GM12878 (cell line): ENCODE measurements around the gene ITPKA. TPM values are rescaled to one million over a fixed set of nuclear protein-coding genes. Genes with fewer than 3 reads are reported as not detected.

Source experiments
- ATAC-seq: fragments of 200-7000 bp; cut with Tn5 transposase; 3 replicates; pipeline ENCODE4 v1.9.1; 2020; ENCODE audit warnings: mild to moderate bottlenecking, moderate library complexity
- BruUV-seq: library from RNA; stranded (reverse); fragments of 400-500 nt; replicated peaks from 2 replicates; lab custom pipeline; 2021; lab: Mats Ljungman, UMichigan
- CTCF ChIA-PET: fragments of 300-600 bp; sonication (Branson Sonifier 250); formaldehyde crosslinking; extraction: SDS; loops from one replicate; lab custom pipeline; 2021; ENCODE audit warnings: inconsistent platforms; lab: Yijun Ruan, JAX
- POLR2A ChIA-PET: fragments of 350-600 bp; formaldehyde crosslinking; extraction: SDS; loops from one replicate; lab custom pipeline; 2021; ENCODE audit warnings: inconsistent platforms; lab: Charles Lee
- RAD21 ChIA-PET: fragments of 300-600 bp; sonication (Branson Sonifier 250); formaldehyde crosslinking; loops from one replicate; lab custom pipeline; 2023; ENCODE audit warnings: antibody characterized with exemption; ENCODE audit not compliant: unreplicated experiment; lab: Charles Lee
- SMC1A ChIA-PET: fragments of 300-600 bp; sonication (Branson Sonifier 250); formaldehyde crosslinking; loops from one replicate; lab custom pipeline; 2023; ENCODE audit not compliant: unreplicated experiment, uncharacterized antibody; lab: Charles Lee
- DNase-seq: peaks from one replicate; pipeline ENCODE4 v3.0.0-alpha.2; 2011; ENCODE audit warnings: low read depth, low spot score
- FAIRE-seq: peaks from 3 replicates; lab custom pipeline; 2011; peaks lifted over from hg19 to GRCh38; lab: Jason Lieb, UNC
- H2AFZ ChIP-seq: 2 replicates; pipeline ENCODE4 v1.6.0; 2011; ENCODE audit warnings: low read depth, low read length, control low read depth; ENCODE audit not compliant: control insufficient read depth
- H3K27ac ChIP-seq: 2 replicates; pipeline ENCODE4 v1.5.1; 2011; ENCODE audit warnings: control low read depth; ENCODE audit not compliant: control insufficient read depth, insufficient read depth
- H3K27me3 ChIP-seq, 2 experiments: replicated peaks in 1 of 2; 2 replicates each; pipeline versions ENCODE4 v1.6.0 to v1.6.1; 2011; ENCODE audit warnings: low read length in 1 of 2; ENCODE audit not compliant: control insufficient read depth in 2 of 2, insufficient read depth in 2 of 2
- H3K36me3 ChIP-seq, 2 experiments: 2 replicates each; pipeline ENCODE4 v1.5.1; 2011; ENCODE audit warnings: low read length in 1 of 2; ENCODE audit not compliant: control insufficient read depth in 2 of 2, insufficient read depth in 2 of 2
- H3K4me1 ChIP-seq: 2 replicates; pipeline ENCODE4 v1.6.1; 2011; ENCODE audit warnings: mild to moderate bottlenecking, low read length, moderate library complexity, mixed read lengths; ENCODE audit not compliant: control insufficient read depth, insufficient read depth
- H3K4me2 ChIP-seq: 2 replicates; pipeline ENCODE4 v1.6.0; 2011; ENCODE audit warnings: control low read depth; ENCODE audit not compliant: control insufficient read depth, insufficient read depth
- H3K4me3 ChIP-seq: fragments of 200-600 bp; sonication (generic); 2 replicates; pipeline ENCODE4 v1.5.1; 2016
- H3K79me2 ChIP-seq: 2 replicates; pipeline ENCODE4 v1.6.0; 2011; ENCODE audit warnings: low read length; ENCODE audit not compliant: control insufficient read depth, insufficient read depth
- H3K9ac ChIP-seq: 2 replicates; pipeline ENCODE4 v1.8.0; 2011; ENCODE audit warnings: low read length, control low read depth, mixed read lengths; ENCODE audit not compliant: control insufficient read depth, insufficient read depth
- H3K9me3 ChIP-seq: replicated peaks from 3 replicates; pipeline ENCODE4 v1.5.1; 2011; ENCODE audit warnings: mild to moderate bottlenecking, low read length; ENCODE audit not compliant: control insufficient read depth, insufficient read depth
- H4K20me1 ChIP-seq: 2 replicates; pipeline ENCODE4 v1.6.0; 2011; ENCODE audit not compliant: control insufficient read depth, insufficient read depth
- CHD2 ChIP-seq: IDR thresholded peaks from 2 replicates; pipeline ENCODE4 v1.6.1; 2011; ENCODE audit warnings: low read depth, low read length, improper control_type of control experiment, borderline replicate concordance
- E4F1 ChIP-seq: fragments of 450-650 bp; IDR thresholded peaks from 2 replicates; pipeline ENCODE4 v1.6.1; 2018; ENCODE audit warnings: borderline replicate concordance, mild to moderate bottlenecking; ENCODE audit not compliant: partially characterized antibody
- EGR1 ChIP-seq, 2 experiments: IDR thresholded peaks; 1 replicate in 1 of 2; 2 replicates in 1 of 2; pipeline ENCODE4 v1.6.1; 2011 to 2012; ENCODE audit warnings: low read depth in 2 of 2, low read length in 2 of 2, borderline replicate concordance in 1 of 2, mild to moderate bottlenecking in 1 of 2, moderate library complexity in 1 of 2
- MAX ChIP-seq: IDR thresholded peaks from 2 replicates; pipeline ENCODE4 v1.6.1; 2012; ENCODE audit warnings: low read depth, low read length, improper control_type of control experiment
- NR2C1 ChIP-seq: fragments of 450-650 bp; IDR thresholded peaks from 2 replicates; pipeline ENCODE4 v1.6.1; 2017; ENCODE audit warnings: antibody characterized with exemption, mild to moderate bottlenecking, moderate library complexity
- PAX5 ChIP-seq: IDR thresholded peaks from 2 replicates; pipeline ENCODE4 v1.6.1; 2011; ENCODE audit warnings: low read depth, low read length, borderline replicate concordance
- POLR2AphosphoS2 ChIP-seq: IDR thresholded peaks from 2 replicates; pipeline ENCODE4 v1.6.1; 2011; ENCODE audit warnings: low read depth, mild to moderate bottlenecking, low read length, improper control_type of control experiment, moderate library complexity
- SMC3 ChIP-seq: IDR thresholded peaks from 2 replicates; pipeline ENCODE4 v1.6.1; 2011; ENCODE audit warnings: low read length, improper control_type of control experiment, borderline replicate concordance
- SP1 ChIP-seq: IDR thresholded peaks from one replicate; pipeline ENCODE4 v1.6.1; 2011; ENCODE audit warnings: low read depth, low read length
- YY1 ChIP-seq: IDR thresholded peaks from 2 replicates; pipeline ENCODE4 v1.6.1; 2011; ENCODE audit warnings: low read depth, mild to moderate bottlenecking, low read length
- ZNF217 ChIP-seq: fragments of 450-650 bp; IDR thresholded peaks from 2 replicates; pipeline ENCODE4 v1.6.1; 2017; ENCODE audit warnings: antibody characterized with exemption, mild to moderate bottlenecking
- WGBS: methylation state at CpG from one replicate; pipeline ENCODE4 v1.1.6; 2016; ENCODE audit warnings: low lambda C conversion rate; ENCODE audit not compliant: insufficient replicate concordance, insufficient coverage; ENCODE audit errors: missing lambda C conversion rate; 5-methylcytosine and 5-hydroxymethylcytosine counted together
- in situ Hi-C: fragments of 300-500 bp; cut with MboI; formaldehyde crosslinking; loops from 9 replicates; pipeline ENCODE4 v1.14.3; 2018; ENCODE audit warnings: mixed read lengths
- intact Hi-C: fragments of 100-400 bp; cut with micrococcal nuclease; formaldehyde crosslinking; loops from one replicate; pipeline ENCODE4 v1.14.2; 2022; ENCODE audit not compliant: unreplicated experiment
- polyA plus RNA-seq, 11 experiments: library from polyadenylated mRNA; depleted of rRNA in 4 of 11; unstranded in 6 of 11; stranded (reverse) in 5 of 11; fragments of >200 nt; fragmentation: Nextera tagmentation in 4 of 11; fragmentation: Illumina TruSeq in 1 of 11; extraction: Ambion mirVana in 4 of 11; extraction: Trizol in 1 of 11; gene quantifications; 1 replicate in 1 of 11; 2 replicates in 10 of 11; pipeline versions ENCODE4 v1.2.1 to v1.2.3, GENCODE V29; 2011 to 2016; ENCODE audit warnings: inconsistent platforms in 2 of 11, missing spikeins in 2 of 11, low read depth in 1 of 11
- total RNA-seq, 4 experiments: library from RNA; depleted of rRNA in 3 of 4; stranded (reverse); fragments of >200 nt in 3 of 4; fragmentation: Illumina TruSeq in 1 of 4; extraction: Trizol in 1 of 4; gene quantifications; 2 replicates each; pipeline versions ENCODE4 v1.2.1 to v1.2.3, GENCODE V29; 2013 to 2021
- TF ChIP-seq, protein P1 (sequence below): IDR thresholded peaks from 2 replicates; pipeline ENCODE4 v1.6.1; 2011; ENCODE audit warnings: low read depth, mild to moderate bottlenecking, low read length, moderate library complexity, borderline replicate concordance; ENCODE audit errors: extremely low read depth
- TF ChIP-seq, protein P2 (sequence below): fragments of 450-650 bp; IDR thresholded peaks from 2 replicates; pipeline ENCODE4 v1.6.1; 2017; ENCODE audit warnings: mild to moderate bottlenecking, moderate library complexity
- TF ChIP-seq, protein P3 (sequence below): IDR thresholded peaks from 2 replicates; pipeline ENCODE4 v1.6.1; 2011; ENCODE audit warnings: low read depth, low read length, improper control_type of control experiment, borderline replicate concordance

The ITPKA gene
- total and polyA plus RNA-seq, 10 of the 15 experiments (the other 5 are each of a cell fraction or from before 2014, with no cell fraction given), result 0.04 to 1.5 (median 0.49) TPM; not detected in 1

DNA sequence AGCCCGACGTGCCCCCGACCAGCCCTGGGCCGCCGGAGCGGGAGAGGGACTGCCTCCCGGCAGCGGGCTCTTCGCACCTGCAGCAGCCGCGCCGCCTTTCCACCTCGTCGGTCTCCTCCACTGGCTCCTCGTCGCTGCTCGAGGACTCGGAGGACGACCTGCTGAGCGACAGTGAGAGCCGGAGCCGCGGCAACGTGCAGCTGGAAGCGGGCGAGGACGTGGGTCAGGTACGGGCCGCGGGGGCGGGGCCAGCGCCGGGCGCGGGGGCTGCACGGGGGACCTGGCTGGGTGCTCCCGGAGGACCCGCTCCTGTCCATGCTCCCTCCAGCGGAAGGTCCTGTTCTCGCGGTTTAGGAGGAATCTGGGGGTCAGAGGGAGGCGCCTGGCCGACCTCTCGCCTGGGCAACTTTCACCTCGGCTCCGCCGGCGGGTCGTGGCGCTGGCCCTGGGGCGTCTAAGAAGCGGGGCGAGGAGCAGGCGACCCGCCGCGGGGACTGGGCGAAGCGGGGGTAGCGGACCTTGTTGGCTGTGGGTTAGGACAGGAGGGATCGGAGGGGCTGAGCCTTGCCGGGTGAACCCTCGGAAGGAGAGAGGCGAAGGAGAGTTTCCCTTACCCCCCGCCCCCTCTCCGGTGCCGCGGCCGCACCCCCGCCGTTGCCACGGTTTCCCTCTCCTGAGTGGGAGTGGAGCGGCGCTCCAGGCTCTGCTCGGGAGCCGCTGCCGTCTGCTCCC lies 682 bp downstream of the ITPKA start:
- no peaks in the 10 kb centered on the region for H3K36me3 ChIP-seq
- no peak overlapping the region for H3K9ac ChIP-seq
- in situ Hi-C loops, result no loop called here
- peak overlapping the region; percentile 78 for H2AFZ ChIP-seq
- ChIA-PET CTCF (interaction anchor here (0.6 to 3.2 kb wide), 2 partner anchors 28 to 30 kb away, joined by 3 to 19 read pairs; no protein-coding TSS in a partner anchor), RAD21 (interaction anchor here (1.0 to 2.7 kb wide), 4 partner anchors 11 to 28 kb away, joined by 3 to 16 read pairs (median 10); partner anchors contain the start of gene LTK), POLR2A (interaction anchor here (0.9 to 2.8 kb wide), 2 partner anchors 10 to 17 kb away, joined by 3 to 16 read pairs; no protein-coding TSS in a partner anchor), SMC1A (interaction anchor here (1.2 to 2.2 kb wide), 2 partner anchors 12 to 28 kb away, joined by 4 to 8 read pairs; no protein-coding TSS in a partner anchor)
- no TSS peak for BruUV-seq
- peak overlapping the region; percentile 73 for H3K4me3 ChIP-seq
- DNase-seq, result no peak
- no peak for FAIRE-seq
- no peaks in the 10 kb centered on the region for H3K9me3 ChIP-seq
- intact Hi-C loops, result no loop called here
- no peaks in the 10 kb centered on the region; the same call in 1 of the 2 replicates for H4K20me1 ChIP-seq
- H3K4me1 ChIP-seq, result peaks cover 29% of the 10 kb centered on the region
- WGBS, result 1% methylated on average over 49 of the region's 77 CpGs
- no peaks in the 10 kb centered on the region for H3K79me2 ChIP-seq
- peaks cover 7 to 8% of the 10 kb centered on the region in 2 experiments; a peak in 3 of 4 replicates for H3K27me3 ChIP-seq
- H3K27ac ChIP-seq, result no peak overlapping the region
- peak; percentile 8 for ATAC-seq
- H3K4me2 ChIP-seq, result peak overlapping the region; percentile 89
- TF ChIP-seq YY1 (no peak), MAX (peak; percentile 45; the same call in 1 of the 2 replicates), POLR2AphosphoS2 (no peak), NR2C1 (no peak), CHD2 (no peak), PAX5 (no peak), SMC3 (no peak), ZNF217 (no peak), E4F1 (no peak), EGR1 (IDR thresholded peaks at IDR 0.05; ENCODE audit: borderline replicate concordance in 1 of 2, low read depth in 2 of 2, low read length in 2 of 2) (peak in 1 of 2 experiments; percentile 26; a peak in 1 of 3 replicates), SP1 (no peak)
- TF ChIP-seq, protein P1, sequence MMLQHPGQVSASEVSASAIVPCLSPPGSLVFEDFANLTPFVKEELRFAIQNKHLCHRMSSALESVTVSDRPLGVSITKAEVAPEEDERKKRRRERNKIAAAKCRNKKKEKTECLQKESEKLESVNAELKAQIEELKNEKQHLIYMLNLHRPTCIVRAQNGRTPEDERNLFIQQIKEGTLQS, result no peak
- TF ChIP-seq, protein P2, sequence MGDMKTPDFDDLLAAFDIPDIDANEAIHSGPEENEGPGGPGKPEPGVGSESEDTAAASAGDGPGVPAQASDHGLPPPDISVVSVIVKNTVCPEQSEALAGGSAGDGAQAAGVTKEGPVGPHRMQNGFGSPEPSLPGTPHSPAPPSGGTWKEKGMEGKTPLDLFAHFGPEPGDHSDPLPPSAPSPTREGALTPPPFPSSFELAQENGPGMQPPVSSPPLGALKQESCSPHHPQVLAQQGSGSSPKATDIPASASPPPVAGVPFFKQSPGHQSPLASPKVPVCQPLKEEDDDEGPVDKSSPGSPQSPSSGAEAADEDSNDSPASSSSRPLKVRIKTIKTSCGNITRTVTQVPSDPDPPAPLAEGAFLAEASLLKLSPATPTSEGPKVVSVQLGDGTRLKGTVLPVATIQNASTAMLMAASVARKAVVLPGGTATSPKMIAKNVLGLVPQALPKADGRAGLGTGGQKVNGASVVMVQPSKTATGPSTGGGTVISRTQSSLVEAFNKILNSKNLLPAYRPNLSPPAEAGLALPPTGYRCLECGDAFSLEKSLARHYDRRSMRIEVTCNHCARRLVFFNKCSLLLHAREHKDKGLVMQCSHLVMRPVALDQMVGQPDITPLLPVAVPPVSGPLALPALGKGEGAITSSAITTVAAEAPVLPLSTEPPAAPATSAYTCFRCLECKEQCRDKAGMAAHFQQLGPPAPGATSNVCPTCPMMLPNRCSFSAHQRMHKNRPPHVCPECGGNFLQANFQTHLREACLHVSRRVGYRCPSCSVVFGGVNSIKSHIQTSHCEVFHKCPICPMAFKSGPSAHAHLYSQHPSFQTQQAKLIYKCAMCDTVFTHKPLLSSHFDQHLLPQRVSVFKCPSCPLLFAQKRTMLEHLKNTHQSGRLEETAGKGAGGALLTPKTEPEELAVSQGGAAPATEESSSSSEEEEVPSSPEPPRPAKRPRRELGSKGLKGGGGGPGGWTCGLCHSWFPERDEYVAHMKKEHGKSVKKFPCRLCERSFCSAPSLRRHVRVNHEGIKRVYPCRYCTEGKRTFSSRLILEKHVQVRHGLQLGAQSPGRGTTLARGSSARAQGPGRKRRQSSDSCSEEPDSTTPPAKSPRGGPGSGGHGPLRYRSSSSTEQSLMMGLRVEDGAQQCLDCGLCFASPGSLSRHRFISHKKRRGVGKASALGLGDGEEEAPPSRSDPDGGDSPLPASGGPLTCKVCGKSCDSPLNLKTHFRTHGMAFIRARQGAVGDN, result peak; percentile 35; the same call in 1 of the 2 replicates
- TF ChIP-seq, protein P3, sequence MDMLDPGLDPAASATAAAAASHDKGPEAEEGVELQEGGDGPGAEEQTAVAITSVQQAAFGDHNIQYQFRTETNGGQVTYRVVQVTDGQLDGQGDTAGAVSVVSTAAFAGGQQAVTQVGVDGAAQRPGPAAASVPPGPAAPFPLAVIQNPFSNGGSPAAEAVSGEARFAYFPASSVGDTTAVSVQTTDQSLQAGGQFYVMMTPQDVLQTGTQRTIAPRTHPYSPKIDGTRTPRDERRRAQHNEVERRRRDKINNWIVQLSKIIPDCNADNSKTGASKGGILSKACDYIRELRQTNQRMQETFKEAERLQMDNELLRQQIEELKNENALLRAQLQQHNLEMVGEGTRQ, result no peak
